HG03342 (cell line): Measurements from ENCODE around the gene INSYN1.
"Not testable (repeated sequence)": the region's sequence is repeated elsewhere in the genome, so short reads cannot be mapped to it uniquely, and the experiment has no call there.

ENCODE experiments used
- ATAC-seq: cut with Tn5 transposase; IDR thresholded peaks from one replicate; pipeline ENCODE4 v1.9.1; 2021; ENCODE audit warnings: mild to moderate bottlenecking, moderate library complexity; ENCODE audit not compliant: unreplicated experiment

INSYN1 gene

DNA sequence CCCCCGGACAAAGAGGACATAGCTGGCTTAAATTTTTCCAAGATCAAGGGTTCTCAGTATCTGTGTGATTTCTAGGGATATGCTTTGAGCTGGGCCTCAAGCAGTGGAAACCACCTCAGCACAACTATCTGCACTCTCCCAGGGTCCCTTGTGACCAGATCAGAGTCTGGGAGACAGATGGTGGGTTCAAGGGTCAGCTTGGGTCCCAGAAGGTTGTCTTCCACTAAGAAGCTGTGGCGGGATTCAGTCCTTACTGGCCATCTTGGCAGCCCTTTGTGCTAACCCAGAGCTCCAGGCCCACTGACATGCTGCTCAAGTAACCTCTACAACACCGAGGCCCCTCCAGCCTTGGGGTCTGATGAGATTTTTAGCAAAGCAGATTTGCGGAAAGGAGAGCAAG, 2.7 kb downstream of the INSYN1 start:
- no peak for ATAC-seq

DNA sequence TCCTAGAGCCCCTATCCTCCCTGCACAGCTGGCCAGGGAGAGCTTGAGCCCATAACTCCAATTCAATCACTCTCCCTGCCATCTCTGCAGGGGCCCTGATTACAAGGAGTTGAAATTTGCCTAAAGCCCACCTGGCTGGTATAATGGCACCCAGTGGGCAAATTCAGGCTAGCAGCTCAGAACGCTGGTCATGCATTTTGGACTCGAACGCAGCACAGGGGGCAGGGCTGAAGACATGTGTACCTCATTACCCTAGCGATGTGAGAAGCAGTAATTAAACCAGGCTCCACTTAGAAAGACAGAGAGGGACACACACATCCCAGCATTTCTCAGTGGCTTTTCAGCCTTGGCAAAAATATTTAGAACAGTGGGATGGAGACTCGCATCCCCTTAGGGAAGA, 3.2 kb downstream of the INSYN1 start:
- ATAC-seq = no peak

DNA sequence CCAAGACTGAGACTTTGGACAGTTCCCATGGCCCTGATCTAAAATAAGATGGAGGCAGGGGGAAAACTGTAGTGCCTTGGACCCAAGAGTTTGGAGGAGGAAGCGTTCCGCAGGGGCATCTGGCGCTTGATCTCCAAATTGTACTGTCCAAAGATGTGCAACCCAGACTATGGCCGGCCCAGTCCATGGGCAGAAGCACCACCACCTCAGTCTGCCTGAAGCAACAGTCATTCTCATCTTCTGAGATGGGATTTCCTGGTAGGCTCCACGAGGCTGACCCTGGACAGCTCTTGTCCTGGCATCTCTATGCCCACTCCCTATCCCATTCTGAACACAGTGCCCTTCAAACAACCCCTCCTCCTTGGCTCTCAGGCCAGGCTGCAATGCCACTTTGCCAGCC, 3.6 kb downstream of the INSYN1 start:
- no peak for ATAC-seq

DNA sequence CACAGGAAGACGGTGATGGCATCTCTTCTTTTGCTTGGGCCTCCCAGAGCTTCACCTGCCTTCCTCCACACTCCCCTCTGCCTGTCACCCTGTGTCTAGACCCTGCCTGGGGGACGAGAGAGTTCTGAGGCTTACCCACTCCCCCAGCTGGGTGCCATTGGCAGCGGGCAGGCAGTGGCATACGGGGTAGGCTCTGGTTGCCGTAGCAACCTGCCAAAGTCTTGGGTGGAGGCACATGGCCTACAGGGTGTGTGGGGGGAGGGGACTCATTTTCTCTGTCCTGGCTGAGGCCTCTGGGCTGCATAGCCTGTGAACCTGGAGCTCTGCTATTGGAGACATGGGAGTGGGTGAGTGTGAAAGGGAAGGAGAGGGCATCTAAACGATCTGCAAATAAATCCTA, 4.4 kb downstream of the INSYN1 start:
- no peak for ATAC-seq

DNA sequence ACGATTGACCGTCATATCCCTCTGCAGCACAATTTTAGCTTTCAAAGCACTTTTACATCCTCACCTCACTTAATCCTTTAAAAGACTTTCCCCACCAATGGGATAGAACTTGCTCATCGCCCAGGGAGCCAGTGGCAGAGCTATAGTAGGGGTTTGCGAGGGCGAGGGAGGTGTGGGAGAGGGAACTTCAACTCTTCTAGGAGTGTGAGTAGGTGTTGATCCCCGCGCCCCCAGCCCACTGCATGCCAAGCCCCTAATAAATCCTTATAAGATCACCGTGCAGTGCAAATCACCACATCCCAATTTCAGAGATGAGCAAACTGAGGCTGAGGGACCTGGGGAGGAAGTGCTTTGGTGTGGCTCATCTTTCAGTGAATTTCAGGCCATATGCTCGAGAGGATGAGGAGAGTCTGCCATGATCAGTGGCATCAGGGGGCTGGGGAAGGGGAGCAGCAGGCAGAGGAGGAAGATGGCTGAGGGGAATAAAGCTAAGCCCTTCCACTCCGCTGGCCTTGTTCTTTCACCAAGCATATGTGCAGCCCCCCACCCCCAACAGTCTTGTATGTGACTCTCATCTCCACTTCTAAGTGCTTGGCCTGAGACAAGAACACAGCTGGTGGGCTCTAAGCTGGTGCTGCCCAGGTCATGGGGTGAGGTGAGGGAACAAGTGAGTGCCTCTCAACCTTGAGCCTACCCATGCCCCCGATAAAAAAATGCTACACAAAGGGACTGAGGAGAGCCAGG, 5.1 kb downstream of the INSYN1 start:
- ATAC-seq = no peak

DNA sequence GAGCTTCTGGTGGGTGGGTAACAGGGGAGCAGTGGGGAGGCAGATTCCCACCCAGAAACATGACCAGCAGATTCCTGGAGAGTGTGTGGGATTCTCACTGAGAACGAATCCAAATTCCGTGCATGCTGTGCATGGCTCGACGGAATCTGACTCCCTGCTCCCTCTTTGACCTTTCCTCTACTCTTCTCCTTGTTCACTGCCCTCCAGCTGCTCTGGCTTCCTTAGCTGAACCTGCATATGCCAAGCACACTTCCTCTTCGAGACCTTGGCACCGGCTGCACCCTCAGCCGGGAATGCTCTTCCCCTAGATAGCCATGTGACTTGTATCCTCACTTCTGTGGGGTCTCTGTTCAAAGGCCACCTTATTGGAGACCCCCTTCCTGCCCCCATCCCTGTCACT, 6.3 kb downstream of the INSYN1 start:
- ATAC-seq = no peak

DNA sequence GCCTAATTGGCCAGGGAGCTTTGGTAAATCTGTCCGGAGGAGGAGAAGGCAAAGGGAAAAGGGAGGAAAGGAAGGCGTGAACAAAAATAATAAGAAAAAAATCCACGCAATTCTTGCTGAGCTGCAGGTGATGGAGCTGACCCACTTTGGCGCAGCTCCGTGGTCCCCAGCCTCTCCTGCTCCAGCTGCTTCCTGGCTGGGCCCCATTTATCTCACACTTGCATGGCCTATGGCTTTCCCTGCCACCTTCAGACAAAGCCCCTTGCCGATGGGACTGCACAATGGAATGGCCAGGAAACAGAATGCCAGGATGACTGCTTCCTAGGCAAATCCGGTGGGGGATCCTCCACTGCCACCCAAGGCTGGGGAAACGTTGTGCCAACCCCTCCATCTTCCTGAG, 6.9 kb downstream of the INSYN1 start:
- ATAC-seq = no peak

DNA sequence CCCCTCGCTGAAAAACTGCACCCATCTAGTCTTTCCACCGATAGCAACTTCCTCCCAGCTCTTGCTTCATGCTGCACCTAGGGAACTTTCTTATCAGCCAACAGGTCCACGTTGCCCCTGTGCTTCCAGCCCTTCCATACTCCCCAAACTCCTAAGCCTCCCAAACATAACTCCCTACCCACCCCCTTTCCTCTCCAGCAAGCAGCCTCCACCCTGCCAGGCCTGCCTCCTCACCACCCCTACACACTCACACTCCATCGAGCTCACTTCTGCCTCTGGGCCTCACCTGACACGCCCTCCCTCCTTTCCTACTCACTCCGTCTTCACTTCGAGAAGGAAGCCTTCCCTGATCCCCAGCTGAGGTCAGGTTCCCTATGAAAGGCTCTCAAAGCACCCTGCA, 8.1 kb downstream of the INSYN1 start:
- ATAC-seq = no peak

DNA sequence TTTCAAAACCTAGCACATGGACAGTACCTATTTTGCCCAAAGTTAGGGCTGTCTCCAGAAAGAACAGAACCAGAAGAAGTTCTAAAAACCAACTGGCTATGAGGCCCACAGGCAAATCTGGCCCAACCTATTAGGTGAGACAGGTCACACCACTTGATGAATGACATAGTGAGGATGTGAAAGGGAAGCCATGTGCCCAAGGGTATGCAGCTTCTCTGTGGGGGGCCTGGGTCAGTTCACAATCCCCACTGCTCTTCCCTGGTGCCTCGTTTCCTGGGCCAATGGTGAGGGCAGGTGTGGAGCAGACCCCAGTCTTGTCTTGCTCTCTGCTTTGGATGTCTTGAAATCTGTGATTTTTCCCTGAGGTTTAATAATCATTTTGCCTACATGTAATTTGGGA, 8.9 kb downstream of the INSYN1 start:
- no peak for ATAC-seq

DNA sequence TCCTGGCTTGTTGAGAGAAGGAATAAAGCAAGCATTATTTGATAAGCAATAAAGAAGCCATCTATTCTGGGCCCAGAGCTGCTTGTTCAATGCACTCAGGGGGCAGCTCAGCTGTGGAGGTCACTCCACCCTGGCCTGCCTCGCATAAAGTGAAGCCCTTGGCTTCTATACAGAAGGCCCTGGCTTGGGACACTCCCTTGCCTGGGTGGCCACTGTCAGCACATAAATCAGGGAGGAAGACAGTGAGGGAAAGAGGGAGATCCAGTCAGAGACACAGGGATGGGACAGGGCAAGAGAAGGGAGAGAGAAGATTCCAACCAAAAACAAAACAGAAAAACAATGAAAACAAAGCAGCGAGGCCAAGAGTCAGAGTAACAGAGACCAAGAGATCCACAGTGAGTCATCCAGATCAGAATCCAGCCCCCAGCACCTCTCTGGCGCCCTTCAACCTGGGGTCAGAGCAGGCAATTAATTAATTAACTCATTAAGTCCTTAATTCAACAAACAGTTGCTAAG, 11.8 kb downstream of the INSYN1 start:
- ATAC-seq = no peak

DNA sequence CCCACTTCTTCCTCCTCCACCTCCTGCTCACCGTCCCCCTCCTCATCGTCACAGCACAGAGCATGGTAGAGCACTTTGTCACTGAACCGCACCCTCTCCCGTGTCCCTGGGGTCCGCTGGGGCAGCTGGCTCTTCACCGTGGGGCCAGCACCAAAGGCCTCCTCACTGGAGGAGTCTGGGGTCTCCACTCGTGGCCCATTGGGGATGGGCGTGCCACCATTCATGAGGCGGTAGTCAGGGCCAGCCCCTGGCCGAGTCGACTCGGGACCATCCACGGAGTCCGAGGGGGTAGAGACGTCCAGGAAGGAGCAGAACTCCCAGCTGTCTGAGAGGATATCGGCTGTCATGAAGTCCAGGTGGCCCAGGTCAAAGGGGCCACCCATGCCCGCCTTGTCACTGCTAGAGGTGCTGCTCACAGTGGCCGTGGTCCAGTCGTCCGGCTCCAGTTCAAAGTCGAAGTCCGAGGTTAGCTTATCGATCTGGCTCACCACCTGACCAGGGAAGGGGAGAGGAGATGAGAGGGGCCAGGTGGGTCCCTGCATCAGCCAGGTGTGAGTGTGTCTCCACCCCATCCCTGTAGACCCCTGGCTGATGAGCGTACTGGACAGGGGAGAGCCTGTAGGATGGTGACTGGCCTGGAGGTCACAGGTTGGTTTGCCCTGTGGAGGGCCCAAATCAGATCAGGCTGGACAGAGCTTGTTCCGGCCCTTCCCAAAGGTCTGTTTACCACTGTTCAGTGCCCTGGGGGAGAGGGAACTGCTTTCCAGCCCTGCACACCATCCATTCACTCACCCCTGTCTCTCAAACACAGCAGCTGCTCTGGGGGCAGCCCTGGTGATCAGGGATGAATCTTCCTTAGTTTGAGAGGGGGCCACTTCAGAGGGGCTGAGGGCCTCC, 12.8 kb downstream of the INSYN1 start:
- no peak for ATAC-seq

DNA sequence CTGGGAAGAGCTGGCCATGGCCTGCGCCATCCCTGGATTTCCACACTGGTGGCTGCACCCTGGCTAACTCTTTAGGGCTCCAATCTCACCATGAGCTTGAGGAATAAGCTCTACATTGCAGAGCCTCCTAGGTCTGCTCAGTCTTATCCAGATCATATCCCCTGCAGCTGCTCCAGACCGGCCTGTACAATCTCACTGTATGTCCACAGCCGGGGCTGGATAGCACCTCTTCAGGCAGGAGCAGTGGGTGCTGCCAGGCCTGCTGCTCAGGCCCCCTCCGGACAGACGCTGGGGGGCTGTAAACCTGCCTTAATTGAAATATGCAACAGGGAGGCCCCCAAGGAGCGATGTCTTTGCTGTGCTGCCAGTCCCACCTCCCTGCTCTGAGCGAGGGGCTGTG, 15.6 kb downstream of the INSYN1 start:
- ATAC-seq = no peak

DNA sequence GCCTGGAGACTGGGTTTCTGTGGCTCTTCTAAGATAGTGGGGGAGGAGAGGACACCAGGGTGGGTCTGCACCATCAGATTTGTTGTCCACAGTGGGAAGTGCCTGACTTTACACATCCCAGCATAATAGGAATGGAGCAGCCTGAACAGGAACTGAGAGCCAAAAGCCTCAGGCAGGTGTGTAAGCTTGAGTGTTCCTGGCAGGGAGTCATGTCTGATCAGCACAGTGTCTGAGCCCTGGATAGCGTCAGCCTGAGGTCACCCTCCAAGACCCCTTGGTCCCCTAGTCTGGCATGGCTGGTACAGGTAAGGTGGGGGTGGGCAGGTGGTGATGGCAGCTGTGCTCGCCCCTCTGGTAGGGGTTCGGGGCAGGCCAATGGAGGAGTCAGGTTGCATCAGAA, 20.2 kb downstream of the INSYN1 start:
- ATAC-seq = no peak

DNA sequence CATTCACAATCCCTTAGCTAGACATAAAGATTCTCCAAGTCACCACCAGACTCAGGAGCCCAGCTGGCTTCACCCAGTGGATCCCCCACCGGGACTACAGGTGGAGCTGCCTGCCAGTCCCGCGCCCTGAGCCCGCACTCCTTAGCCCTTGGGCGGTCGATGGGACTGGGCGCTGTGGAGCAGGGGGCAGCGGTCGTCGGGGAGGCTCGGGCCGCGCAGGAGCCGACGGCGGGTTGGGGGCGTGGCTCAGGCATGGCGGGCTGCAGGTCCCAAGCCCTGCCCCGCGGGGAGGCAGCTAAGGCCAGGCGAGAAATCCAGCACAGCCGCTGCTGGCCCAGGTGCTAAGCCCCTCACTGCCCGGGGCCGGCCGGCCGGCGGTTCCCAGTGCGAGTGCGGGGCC, 21.1 kb downstream of the INSYN1 start:
- ATAC-seq = not testable (repeated sequence)

DNA sequence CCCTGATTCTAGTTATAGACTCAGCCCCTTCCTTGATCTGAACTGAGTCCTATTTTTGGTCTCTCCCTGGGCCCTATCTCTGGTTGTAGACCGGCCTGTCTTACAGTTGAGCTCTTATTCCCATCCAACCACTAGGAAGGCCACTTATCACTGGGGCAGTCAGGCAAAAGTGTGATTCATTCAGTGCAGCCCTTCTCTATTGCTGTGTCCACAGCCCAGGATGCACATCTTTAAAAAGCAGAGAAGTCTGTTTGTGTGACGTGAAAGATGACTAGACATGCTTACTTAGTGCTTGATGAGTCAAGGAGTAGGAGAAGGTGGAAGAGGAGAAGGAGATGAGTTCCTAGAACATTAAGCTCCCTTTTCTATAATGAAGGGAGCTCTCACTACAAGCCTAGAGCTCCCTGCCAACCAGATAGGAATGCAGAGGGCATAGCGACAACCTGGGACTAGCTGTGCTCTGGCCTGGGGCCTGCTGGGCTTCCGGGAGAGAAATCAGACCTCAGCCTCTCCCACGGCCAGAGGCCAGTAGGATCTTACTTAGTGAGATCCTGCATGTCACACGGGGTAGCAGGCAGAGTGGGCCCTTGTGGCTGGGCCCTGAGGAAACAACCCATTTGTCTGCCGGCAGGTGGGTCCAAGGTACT, 25.7 kb downstream of the INSYN1 start:
- no peak for ATAC-seq

DNA sequence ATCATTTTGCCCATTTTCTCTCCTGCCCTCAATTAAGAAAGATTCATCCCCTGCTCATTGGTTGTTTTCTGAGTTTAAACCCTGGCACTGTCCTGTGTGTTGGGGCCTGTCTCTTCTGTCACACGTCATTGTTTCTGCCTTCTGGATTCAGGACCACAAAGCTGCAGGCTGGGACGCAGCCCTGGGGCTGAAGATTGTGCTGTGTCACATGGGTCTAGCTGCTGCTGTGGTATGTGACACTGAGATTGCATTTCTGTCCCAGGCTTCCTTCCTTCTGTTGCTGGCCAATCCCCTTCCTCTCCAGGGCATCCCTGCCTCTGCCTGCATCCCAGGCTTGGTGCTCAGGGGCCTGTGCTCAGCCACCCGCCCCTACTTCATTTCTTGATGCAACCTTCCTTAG, 28.9 kb downstream of the INSYN1 start:
- no peak for ATAC-seq

DNA sequence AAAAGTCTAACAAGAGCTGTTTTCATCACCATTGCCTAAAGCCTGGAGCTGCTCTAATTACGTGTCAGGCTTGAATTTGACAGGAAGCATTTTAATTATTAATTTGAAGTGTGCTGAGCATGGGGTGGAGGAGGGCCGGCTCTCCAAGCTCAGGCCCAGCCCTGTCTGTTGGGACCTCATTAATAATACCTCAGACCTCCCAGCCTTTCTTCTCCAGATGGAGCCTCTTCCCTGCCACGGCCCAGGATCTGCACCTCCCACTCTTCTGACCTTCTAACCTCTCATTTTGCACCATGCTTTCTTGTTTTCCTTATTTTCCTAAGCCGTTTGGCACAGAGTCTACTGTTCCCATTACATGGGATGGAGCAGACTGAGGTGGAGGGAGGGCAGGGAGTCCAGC, 30.0 kb downstream of the INSYN1 start:
- ATAC-seq = no peak

DNA sequence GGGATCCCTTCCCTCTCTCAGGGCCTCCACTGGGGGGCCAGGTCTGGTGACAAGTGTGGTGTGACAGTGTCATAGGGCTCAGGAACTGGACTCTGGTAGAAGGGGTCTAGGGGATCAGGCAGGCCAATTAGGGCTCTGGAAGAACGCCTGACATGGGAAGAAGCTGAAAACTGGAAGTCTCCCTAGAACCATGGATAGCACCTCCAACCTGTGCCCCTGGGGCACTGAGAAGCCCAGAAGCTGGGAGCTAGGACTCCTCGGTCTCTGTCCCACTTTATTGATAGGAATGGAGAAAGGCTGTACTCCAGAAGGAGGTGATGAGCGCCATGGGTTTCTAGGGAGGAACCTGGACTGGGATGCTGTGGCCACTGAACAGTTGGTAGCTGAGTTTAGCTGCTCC, 30.7 kb downstream of the INSYN1 start:
- no peak for ATAC-seq

DNA sequence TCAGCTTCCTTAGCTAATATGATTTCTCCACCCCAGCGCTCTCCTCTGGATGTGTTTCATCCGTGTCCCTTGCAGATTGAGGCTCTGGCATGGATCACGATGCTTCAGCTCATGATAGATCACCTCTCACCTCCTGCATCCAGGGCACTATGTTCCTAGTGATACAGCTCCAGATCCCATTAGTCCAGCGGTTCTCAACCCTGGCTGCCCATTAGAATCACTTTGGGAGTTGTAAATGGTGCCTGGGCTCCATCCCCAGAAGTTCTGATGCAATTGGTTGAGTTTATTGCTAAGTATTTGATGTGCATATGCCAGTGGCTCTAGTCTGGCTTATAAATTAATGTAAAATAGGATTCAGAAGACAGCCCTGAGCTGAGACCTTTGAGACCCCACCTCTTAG, 34.5 kb downstream of the INSYN1 start:
- ATAC-seq = no peak

DNA sequence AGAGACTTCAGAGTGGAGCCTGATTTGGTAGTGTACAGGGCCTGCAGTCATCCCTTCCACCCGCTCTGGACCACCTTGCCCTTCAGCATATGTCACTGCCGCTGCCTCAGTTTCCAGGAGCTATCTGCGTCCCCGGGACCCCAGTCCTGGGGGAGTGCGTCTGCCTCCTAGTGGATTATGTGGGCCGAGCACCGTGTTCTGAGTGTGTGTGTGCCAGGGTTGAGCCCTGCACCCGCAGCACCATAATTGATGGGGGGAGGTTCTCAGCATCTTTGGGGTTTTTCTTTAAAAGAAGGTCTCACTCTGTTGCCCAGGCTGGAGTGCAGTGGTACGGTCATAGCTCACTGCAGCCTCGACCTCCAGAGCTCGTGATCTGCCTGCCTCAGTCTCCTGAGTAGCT, 35.3 kb downstream of the INSYN1 start:
- no peak for ATAC-seq

DNA sequence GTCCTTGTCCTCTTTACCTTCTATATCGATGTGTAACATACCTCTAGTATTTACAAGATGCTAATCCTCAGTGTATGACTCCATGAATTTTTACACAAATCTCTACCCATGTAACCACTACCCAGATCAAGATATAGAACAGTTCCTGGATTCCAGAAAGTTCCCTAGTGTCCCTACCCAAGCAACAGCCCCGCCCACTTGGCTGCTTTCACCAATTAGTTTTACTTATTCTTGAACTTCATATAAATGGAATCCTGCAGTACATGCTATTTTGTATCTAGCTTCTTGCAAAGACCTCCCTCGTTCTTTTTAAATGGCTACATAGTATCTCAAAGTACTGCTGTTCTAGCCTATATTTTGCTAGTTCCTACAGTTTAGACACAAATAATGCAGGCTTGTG, 35.9 kb downstream of the INSYN1 start:
- no peak for ATAC-seq

DNA sequence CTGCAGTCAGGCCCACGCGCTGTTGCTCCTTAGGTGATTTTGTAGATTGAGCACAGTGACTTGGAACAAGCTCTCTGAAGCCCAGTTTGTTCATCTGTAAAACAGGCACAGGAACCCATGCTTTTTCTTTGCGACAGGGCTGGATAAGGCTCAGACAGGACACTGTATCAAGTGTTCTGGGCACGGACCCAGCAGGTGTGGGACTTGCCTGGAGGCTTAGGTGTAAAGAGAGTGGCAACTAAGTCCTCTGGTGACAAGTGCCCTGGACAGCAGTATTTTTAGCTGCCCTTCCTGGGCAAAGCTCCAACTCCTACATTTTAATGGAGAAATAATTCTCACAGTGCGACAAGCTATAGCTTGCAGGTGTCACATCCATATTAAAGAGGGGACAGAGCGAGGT, 36.7 kb downstream of the INSYN1 start:
- ATAC-seq = no peak
